EH (cell line): Measurements from ENCODE around the gene KCNMA1.
A peak's percentile ranks its signal among the peaks of the same experiment; 100 is the strongest.

ENCODE experiments used
- DNase-seq: peaks from one replicate; pipeline ENCODE4 v3.0.0-alpha.2; 2015; ENCODE audit warnings: low read depth

The KCNMA1 gene

GRCh38 chr10:77556990-77557601 lies 80.5 kb downstream of the KCNMA1 start:
- DNase-seq: no peak

- peak; percentile 72 for DNase-seq
Measured at GRCh38 chr10:77555591-77556212, 81.9 kb downstream of the KCNMA1 start.

- no peak for DNase-seq
Measured at GRCh38 chr10:77554996-77555397, 82.6 kb downstream of the KCNMA1 start.

GRCh38 chr10:77553966-77554365 lies 83.6 kb downstream of the KCNMA1 start:
- no peak for DNase-seq

- DNase-seq: no peak
Measured at GRCh38 chr10:77553311-77553710, 84.3 kb downstream of the KCNMA1 start.

GRCh38 chr10:77552252-77552651 lies 85.4 kb downstream of the KCNMA1 start:
- no peak for DNase-seq

GRCh38 chr10:77550378-77550777 lies 87.2 kb downstream of the KCNMA1 start:
- DNase-seq: no peak

- DNase-seq: no peak
Measured at GRCh38 chr10:77548671-77549070, 88.9 kb downstream of the KCNMA1 start.

- DNase-seq: no peak
Measured at GRCh38 chr10:77548157-77548556, 89.5 kb downstream of the KCNMA1 start.

- DNase-seq: no peak
Measured at GRCh38 chr10:77547307-77548050, 90.1 kb downstream of the KCNMA1 start.

- no peak for DNase-seq
Measured at GRCh38 chr10:77546042-77546441, 91.6 kb downstream of the KCNMA1 start.

GRCh38 chr10:77545585-77545984 lies 92.0 kb downstream of the KCNMA1 start:
- no peak for DNase-seq

- DNase-seq: no peak
Measured at GRCh38 chr10:77544617-77545016, 93.0 kb downstream of the KCNMA1 start.

GRCh38 chr10:77542710-77543259 lies 94.8 kb downstream of the KCNMA1 start:
- DNase-seq: no peak

- DNase-seq: no peak
Measured at GRCh38 chr10:77541944-77542343, 95.7 kb downstream of the KCNMA1 start.

- DNase-seq: no peak
Measured at GRCh38 chr10:77541247-77541646, 96.4 kb downstream of the KCNMA1 start.

GRCh38 chr10:77539147-77539935 lies 98.3 kb downstream of the KCNMA1 start:
- no peak for DNase-seq

GRCh38 chr10:77537720-77538373 lies 99.8 kb downstream of the KCNMA1 start:
- DNase-seq: no peak

- peak; percentile 39 for DNase-seq
Measured at GRCh38 chr10:77537071-77537470, 100.5 kb downstream of the KCNMA1 start.

- peak; percentile 57 for DNase-seq
Measured at GRCh38 chr10:77533887-77534278, 103.7 kb downstream of the KCNMA1 start.

- peak; percentile 47 for DNase-seq
Measured at GRCh38 chr10:77533146-77533886, 104.3 kb downstream of the KCNMA1 start.
